NCI-H2107 (cell line): ENCODE data around the gene SKP1.

Source experiments
- DNase-seq: peaks from one replicate; lab custom pipeline; 2025; lab: John Stamatoyannopoulos, UW

The SKP1 gene

GRCh38 chr5:134130239-134130945 lies 46.4 kb downstream of the SKP1 start:
- DNase-seq, result no peak

GRCh38 chr5:134129411-134130238 lies 47.1 kb downstream of the SKP1 start:
- no peak for DNase-seq

- DNase-seq, result no peak
Measured at GRCh38 chr5:134128648-134128995, 48.1 kb downstream of the SKP1 start.

GRCh38 chr5:134127988-134128647 lies 48.6 kb downstream of the SKP1 start:
- DNase-seq, result no peak

GRCh38 chr5:134127376-134127861 lies 49.3 kb downstream of the SKP1 start:
- DNase-seq, result no peak

GRCh38 chr5:134125039-134126015 lies 51.4 kb downstream of the SKP1 start:
- DNase-seq, result no peak

GRCh38 chr5:134124289-134125038 lies 52.3 kb downstream of the SKP1 start:
- no peak for DNase-seq

GRCh38 chr5:134123360-134123759 lies 53.4 kb downstream of the SKP1 start:
- DNase-seq, result no peak

GRCh38 chr5:134122530-134122929 lies 54.2 kb downstream of the SKP1 start:
- no peak for DNase-seq

- DNase-seq, result no peak
Measured at GRCh38 chr5:134120386-134121138, 56.2 kb downstream of the SKP1 start.

- DNase-seq, result no peak
Measured at GRCh38 chr5:134119720-134120119, 57.0 kb downstream of the SKP1 start.

GRCh38 chr5:134118212-134118835 lies 58.4 kb downstream of the SKP1 start:
- no peak for DNase-seq

GRCh38 chr5:134116789-134117761 lies 59.7 kb downstream of the SKP1 start:
- DNase-seq, result no peak

GRCh38 chr5:134116286-134116685 lies 60.5 kb downstream of the SKP1 start:
- no peak for DNase-seq

- DNase-seq, result no peak
Measured at GRCh38 chr5:134115806-134116175, 61.0 kb downstream of the SKP1 start.

- DNase-seq, result no peak
Measured at GRCh38 chr5:134114886-134115805, 61.6 kb downstream of the SKP1 start.
